COR-L47 (cell line): ENCODE results near the gene ERICH4.
"Not testable (repeated sequence)": the region's sequence is repeated elsewhere in the genome, so short reads cannot be mapped to it uniquely, and the experiment has no call there.

Source experiments
- DNase-seq: peaks from one replicate; lab custom pipeline; 2025; lab: John Stamatoyannopoulos, UW

ERICH4 gene

DNA sequence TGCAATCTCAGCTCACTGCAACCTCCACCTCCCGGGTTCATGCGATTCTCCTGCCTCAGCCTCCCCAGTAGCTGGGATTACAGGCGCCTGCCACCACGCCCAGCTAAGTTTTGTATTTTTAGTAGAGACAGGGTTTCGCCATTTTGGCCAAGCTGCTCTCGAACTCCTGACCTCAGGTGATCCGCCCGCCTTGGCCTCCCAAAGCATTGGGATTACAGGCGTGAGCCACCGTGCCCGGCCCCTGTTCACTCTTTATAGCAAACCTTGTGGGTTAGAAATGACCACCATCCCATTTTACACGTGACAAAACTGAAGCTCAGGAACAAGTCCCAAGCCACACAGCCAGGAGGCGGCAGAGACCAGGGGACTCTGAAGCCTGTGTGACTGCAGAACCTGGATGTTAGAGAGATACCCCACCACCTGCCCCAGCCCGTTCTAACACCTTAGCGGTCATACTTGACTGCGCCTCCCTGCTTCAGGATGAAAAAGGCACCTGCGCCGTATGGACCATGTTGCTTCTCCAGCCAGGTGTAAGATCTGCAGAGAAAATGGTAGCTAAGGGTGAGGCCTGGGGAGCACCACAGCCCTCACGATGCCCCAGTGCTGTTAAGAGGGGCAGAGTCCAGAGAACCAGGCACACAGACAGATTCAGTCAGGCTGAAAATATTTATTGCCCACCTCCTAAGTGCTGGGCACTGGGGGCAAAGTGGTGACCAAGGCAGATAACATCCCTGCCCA, 6.9 kb upstream of the ERICH4 start:
- no peak for DNase-seq

DNA sequence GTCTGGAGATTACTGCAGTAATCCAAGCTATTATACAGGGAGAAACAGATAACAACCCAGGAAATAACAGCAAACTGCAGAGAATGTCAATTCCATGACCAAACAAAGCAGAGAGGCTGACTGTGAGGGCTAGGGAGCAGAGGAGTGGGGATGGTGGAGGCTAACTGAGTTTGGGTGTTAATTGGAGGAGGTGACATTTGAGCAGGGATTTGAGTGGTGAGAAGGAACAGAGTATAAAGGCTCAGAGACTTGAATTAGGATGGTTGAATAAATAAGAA, 6.3 kb upstream of the ERICH4 start:
- DNase-seq = no peak

DNA sequence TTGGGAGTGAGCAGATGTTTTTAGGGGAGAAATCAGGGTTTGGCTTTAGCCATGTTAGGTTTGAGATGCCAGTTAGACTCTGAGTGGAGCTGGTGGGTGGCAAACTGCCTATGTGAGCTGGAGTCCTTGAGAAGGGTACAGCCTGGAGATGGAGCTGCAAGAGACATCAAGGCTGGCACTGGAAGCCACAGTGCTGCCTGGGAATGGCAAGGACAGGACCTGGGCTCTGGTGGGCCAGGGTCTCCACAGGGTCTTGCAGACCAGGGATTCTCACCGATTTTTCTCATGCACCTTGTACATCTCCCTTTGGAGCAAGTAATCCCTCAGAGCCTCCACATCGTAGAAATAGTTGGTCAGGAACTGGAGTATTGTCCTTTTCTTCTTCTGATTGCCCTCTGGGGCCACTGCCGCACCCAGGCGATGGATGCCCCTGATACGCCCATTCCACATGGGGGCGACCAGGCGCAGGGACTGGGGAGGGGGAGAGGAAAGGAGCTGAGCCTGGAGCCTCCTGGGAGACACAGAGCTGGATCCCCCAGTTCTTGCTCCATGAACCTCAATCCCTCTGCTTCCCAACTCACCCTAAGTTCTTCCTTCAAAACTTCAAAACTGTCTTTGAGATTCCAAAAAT, 4.9 kb upstream of the ERICH4 start:
- DNase-seq = no peak

DNA sequence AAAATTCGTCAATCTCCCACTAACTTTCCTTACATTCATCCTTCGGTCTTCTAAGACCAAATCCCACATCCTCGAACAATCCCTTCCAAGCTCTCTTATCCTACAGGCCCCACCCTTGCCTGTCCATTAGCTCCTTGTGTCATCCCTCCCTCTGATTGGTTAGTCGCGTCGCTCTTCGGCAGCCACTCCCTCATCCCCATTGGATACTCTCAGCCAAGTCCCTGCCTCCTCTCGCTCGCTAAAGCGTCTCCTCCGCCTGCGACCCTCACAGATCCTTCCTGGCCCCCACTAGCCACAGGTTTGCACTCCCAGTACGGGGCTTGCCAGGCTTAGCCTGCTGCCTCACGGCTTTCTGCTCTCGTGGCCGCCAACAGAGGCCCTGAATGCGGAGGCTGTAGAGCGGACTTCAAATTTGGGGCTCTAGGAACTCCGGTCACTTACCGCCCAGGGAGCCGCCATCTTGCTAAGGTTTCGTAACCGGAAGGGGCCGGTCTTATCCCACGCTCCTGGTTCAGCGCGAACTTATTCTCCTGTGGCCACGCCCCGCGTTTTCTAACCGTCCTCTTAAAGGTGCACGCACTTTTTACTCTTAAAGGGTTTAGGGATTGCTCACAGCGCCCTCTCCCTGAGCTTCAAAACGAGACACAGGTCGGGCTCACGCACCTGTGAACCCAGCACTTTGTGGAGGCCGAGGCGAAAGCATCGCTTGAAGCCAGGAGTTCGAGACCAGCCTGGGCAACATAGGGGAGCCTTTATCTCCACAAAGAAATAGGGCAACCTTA, 3.3 kb upstream of the ERICH4 start, which contains the start of gene DMAC2:
TSS of gene DMAC2 (minus strand) at position 472 of the 782 bp plus-strand sequence. CDS start at position 459, 13 bp downstream.
- DNase-seq = peak; percentile 99

DNA sequence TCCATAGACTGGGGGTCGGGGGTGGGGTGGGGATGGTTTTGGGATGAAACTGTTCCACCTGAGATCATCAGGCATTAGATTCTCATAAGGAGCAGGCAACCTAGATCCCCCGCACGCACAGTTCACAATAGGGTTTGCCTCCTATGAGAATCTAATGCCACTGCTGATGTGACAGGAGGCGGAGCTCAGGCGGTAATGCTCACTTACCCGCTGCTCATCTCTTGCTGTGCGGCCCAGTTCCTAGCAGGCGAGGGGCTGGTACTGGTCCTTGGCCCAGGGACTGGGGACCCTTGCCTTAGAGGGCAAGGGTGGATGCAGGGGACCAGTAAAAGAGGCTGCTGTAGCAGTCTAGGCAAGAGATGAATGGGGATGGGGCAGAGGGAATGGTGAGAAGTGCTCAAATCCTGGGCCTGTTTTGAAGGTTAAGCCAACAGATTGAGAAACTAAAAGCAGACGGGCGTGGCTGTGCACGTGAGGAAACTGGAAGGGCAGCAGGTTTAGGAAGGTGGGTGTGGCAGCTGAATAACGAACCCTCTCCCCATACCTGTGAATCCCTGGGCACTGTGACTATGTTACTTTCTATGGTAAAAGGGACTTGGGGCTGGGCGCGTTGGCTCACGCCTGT, 1.5 kb upstream of the ERICH4 start:
- no peak for DNase-seq

DNA sequence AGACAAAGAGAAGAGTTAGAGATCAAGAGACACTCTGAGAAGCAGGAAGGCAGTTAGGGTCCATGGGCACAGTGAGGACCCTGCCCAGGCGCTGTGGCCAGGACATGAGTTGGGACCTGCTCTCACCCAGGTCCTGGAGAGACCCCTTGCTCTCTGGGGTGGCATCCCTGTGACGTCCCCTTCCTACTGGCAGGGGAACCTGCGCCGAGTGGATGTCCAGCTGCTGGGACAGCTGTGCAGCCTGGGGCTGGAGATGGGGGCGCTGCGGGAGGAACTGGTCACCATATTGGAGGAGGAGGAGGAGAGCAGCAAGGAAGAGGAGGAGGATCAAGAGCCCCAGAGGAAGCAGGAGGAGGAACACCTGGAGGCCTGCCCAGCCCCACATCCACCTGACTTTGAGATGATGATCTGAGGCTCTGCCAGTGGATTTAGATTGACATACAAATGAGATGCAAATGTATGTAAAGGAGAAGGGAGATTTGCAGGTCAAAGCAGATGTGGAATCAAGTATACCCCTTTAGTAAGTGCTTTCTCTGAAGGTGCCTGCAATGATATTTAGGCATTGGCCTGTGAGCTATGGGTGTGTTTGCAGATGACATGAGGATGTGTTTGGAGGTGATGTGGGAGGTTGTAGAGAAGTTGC, 978 bp downstream of the ERICH4 start:
- no peak for DNase-seq

DNA sequence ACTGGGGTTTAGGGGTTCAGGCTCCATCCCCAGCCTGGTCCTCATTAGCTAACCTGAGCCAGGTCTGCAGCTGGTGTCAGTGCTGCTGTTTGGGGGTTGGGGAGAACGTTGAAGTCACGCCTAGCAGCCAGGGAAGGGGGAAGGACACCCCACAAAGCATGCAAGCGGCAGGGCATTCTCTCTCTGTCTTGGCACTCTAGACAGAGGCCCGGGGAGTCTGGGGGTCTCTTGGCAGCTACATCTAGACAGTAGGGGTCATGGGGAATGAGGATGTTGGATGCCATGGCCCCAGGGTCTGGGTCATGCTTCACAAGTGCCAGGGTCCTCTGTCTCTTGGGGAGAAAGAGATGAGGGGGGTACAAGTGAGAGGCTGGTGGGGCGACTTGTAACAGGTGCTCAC, 2.6 kb downstream of the ERICH4 start:
- DNase-seq = no peak

DNA sequence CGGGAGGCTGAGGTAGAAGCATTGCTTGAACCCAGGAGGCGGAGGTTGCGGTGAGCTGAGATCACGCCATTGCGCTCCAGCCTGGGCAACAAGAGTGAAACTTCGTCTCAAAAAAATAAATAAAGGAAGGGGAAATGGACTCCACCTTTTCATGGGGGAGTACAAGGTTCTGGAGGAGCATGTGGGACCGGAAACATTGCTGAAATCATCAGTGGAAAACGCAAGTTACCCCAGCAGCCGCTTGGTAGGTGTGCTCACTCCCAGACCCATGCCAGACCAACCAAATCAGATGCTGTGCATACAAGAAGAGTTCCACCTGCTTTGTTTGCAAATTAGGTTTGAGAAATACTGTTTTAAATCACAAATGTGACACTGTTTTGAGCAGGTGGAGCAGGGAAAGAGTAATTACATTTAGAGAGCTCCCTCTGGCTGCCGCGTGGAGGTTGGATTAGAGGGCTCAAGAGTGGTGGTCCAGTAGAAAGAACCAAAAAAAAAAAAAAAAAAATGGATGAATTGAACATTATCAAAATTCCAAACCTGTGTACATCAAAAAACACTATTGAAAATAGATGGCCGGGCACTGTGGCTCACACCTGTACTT, 4.9 kb downstream of the ERICH4 start:
- no peak for DNase-seq

DNA sequence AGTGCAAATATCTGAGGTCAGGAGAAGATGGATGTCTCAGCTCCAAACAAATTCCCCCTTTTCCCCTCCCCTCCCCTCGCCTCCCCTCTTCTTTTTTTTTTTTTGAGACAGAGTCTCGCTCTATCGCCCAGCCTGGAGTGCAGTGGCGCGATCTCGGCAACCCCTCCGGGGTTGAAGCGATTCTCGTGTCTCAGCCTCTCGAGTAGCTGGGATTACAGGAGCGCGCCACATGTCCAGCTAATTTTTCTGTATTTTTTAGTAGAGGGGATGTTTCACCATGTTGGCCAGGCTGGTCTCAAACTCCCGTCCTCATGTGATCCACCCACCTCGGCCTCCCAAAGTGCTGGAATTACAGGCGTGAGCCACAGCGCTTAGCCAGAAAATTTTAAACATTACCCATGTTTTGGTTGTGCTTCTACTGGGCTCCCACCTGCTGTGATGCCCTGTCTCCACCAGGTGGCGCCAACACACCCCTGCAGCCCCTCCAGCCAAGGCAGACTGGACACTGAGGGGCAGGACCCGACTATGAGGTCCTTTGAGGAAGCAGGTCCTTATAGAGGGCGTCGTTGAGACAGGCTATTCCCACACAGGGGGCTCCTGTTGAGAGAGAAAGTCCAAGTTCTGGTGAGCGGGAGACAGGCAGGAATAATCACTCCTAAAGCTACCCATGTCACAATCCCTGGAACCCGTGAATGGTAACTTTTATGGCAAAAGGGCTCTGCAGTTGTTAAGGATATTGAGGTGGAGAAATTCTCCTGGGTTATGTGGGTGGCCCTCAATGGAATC, 6.3 kb downstream of the ERICH4 start:
- DNase-seq = peak; percentile 30

DNA sequence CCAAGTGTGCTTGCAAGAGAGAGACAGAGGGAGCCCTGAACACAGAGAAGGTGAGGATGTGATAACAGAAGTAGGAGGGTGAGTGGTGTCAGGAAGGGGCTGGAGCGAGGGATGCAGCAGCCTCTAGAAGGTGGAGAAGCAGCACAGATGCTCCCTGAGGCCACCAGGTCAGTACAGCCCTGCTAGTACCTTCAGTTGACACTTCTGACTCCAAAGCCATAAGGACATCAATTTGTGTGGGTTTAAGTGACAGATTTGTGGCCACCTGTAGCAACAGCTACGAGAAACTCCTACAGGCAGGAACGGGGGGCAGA, 6.9 kb downstream of the ERICH4 start:
- no peak for DNase-seq

DNA sequence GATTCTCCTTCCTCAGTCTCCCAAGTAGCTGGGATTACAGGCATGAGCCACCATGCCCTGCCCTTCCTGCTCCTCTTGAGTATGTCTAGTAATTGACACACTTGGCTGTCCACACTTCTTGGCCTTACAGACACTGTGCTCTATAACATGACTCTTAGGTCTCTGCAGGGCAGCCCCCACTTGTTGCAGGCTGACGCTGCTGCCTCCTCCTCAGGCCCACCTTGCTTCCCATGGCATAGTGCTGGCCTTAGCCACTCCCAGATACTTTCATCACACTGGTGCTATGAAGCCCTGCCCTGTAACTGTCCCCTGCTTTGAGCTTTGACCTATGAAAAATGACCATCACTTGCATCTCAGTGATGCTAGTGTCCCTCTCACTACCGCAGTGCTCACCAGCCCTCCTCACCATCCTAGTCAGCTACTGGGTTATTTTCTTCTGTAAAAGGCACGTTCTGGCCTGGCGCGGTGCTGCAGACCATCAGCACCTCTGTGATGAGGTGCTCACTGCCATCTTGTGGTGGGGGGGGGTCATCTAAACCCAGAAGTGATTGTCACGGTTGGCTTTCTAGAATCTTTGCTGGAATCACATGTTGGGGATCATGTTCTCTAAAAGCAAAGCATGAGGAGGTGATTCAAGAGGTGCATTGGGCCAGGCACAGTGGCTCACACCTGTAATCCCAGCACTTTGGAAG, 9.8 kb downstream of the ERICH4 start:
- DNase-seq = no peak

DNA sequence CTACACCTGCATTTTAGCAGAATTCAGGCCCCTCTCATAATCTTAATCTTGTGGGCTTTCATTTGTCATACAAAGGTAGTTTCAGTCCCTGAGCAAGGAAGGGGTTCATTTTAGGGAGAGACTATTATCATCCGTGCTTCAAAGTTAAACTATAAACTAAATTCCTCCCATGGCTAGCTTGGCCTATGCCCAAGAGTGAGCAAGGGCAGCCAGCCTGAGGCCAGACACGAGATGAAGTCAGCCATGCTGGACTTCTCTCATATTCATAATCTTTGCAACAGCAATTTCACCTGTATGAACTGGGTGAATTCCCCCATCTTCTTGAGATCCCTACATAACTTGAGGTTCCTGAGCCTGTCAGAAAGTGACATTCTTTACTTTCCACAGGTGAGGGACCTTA, 13.0 kb downstream of the ERICH4 start:
- no peak for DNase-seq

DNA sequence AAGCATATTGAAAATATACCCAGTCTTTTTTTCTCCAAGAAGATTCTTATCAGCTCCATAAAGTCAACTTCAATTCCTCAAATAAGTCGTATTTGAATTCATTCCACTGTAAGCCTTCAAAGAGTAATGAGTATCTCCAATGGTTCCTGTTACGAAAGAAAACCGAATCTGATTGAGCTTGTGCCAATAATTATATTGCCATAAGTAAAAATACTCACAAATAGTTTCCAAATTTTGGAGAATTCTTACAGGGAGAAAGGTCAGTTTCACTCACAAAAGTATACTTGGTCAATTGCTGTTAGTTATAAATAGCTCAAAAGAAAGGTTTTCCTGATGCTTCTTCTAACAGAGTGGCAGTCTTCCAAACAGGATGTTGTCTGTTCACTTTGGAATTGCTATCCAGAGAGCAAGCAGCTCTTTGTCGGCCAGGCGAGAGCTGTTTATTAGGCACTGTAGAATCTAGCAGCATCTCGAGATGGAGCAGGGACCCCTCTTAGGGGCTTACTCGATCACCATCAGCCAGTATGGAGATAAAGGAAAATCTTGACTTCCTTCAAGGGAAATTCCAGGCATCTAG, 13.5 kb downstream of the ERICH4 start:
- no peak for DNase-seq

DNA sequence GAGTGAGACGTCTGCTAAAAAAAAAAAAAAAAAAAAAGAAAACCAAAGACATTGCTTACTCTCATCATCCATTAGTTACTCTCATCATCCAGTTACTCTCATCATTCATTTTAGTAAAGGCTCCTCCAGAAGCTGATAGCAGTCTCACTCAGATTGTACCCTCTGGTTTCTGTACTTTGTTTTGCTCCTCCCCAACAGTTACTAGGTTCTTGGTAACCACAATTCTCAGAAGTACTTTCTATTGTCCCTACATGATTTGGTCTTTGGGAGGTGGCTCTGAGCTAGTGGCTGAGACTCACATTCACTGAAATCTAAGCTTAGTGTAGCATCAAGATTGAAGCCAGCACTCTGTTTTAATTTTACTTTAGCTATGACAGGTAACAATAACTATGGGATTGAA, 14.3 kb downstream of the ERICH4 start:
- no peak for DNase-seq

DNA sequence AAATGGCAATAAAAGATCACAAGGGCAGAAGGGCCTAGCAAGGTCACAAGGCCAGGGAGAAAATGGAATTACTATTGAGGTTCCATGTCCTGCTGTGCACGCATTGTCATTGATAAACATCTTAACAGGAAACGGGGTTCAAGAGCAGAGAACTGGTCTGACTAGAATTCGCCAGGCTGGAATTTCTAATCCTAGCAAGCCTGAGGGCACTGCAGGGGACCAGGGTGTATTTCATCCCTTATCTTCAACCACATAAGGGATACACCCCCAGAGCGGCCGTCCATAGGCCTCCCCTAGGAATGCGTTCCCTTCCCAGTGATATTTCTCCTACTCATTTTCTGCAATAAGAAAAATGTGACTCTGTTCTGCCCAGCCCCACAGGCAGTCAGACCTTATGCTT, 19.5 kb downstream of the ERICH4 start:
- DNase-seq = no peak

DNA sequence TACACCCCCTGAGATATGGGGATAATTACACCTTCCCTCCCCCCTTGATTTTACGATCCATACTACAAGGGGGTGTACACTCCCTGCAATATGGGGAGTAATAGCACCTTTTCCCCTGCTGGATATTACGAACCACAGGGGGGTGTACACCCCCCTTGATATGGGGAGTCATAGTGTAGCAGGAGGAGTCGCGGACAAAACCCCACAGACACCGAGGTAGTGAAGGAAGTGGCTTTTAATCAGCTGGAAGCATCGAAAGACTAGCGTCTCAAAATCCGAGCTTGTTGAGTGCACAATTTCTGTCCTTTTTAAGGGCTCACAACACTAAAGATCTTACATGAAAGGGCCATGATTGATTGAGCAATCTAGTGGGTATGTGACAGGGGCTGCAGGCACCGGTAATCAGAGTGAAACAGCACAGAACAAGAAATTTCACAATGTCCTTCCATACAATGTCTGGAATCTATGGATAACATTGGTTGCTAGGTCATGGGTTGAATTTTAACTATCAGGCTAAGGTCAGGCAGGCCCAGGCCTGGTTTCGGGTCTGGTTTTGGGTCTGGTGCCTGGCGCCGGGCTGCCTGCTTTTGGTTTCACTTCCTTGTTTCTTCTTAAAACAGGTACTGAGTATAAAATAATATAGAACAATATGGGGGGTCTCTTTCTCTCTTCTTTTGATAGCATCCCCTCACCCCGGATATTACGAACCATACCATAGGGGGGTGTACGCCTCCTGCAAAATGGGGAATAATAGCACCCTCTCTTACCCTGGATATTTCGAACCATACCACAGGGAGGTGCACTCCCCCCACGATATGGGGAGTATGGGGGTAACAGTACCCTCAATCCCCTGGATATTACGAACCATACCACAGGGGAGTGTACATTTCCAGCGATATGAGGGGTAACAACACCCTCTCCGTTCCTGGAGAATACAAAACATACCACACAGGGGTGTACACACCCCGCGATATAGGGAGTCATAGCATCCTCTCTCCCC, 20.6 kb downstream of the ERICH4 start:
- not testable (repeated sequence) for DNase-seq

DNA sequence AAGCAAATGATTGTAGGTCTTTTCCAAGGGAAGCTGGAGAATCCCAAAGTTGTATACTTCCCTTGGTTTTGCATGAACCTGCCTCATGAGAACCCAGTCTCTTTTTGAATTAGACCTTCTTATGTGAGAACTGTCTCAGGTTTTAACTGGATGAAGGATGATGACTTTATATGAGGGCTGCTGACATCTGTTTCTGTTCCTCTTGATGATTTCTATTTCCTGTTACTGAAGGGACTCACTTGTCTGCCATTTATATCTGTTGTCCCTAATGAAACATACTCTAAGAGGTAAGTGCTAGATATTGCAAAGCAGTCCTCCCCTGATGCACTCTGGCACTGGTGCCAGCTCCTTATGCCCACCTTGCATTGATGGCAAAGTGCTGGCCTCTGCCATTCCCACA, 33.6 kb downstream of the ERICH4 start:
- no peak for DNase-seq

DNA sequence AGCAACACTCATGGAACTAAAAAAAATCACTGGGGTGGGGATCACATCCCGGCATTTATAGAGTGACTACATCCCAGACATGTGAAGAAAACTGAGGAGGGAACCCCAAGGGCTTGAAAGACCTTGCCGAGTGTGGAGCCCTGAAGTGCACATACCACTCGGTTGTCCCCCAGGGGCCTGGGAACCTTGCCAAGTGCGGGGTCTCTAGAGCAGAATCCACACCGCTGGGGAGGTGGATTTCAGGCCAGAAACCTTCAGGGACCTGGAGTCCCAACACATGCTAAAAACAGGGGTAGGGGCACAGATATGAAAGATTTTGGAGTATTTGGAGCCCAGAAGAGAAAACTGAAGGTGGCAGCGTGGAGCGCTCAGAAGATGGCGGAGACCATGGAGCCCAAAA, 35.2 kb downstream of the ERICH4 start:
- no peak for DNase-seq
